Measurements from ENCODE around the gene ACOXL. TPM values are rescaled to one million over a fixed set of nuclear protein-coding genes. Genes with fewer than 3 reads are reported as not detected.
"Not testable (repeated sequence)": the region's sequence is repeated elsewhere in the genome, so short reads cannot be mapped to it uniquely, and the experiment has no call there.

ACOXL gene
- total RNA-seq, 1 donor from 2014 or later = 0.20 TPM

DNA sequence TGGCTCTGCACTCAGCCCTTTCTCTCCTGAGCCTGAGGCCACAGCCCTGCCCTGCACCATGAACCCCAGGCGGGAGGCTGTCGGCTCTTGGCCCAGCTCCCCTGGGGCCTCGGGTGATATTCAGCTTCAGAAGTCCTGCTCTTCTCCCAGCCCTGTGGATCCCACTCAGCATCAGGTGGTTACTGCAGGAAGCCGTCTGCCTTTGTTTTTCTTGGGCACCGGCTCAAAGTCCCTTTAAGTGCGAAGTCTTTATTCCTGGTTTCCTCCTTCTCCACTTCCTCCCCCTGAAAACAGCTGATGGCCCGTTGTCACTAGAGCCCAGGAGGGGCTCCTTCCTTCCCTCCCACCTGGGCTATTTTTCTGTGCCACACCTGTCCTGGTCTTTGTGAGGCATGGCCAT, 226.8 kb downstream of the ACOXL start:
- no peaks in the 10 kb centered on the region for H3K4me1 Mint-ChIP-seq
- DNase-seq = no peak
- H3K27me3 Mint-ChIP-seq = peaks cover 24% of the 10 kb centered on the region
- H3K4me3 Mint-ChIP-seq = no peak overlapping the region
- H3K36me3 Mint-ChIP-seq (ENCODE audit: low read depth) = no peaks in the 10 kb centered on the region
- H3K9me3 Mint-ChIP-seq = no peaks in the 10 kb centered on the region
- intact Hi-C loops (cut with micrococcal nuclease) = no loop called here
- ATAC-seq (ENCODE audit: low read depth) = no peak
- no peak overlapping the region for H3K27ac Mint-ChIP-seq
- CTCF ChIA-PET = no interaction called here
- no peak for TF ChIP-seq CTCF (IDR thresholded peaks at IDR 0.05)
- POLR2A ChIA-PET = no interaction called here

- Mint-ChIP-seq H3K4me3 (no peak overlapping the region), H3K27ac (no peak overlapping the region)
- POLR2A ChIA-PET = no interaction called here
These were observed 227.9 kb downstream of the ACOXL start for GRCh38 chr2:110960281-110960680.

DNA sequence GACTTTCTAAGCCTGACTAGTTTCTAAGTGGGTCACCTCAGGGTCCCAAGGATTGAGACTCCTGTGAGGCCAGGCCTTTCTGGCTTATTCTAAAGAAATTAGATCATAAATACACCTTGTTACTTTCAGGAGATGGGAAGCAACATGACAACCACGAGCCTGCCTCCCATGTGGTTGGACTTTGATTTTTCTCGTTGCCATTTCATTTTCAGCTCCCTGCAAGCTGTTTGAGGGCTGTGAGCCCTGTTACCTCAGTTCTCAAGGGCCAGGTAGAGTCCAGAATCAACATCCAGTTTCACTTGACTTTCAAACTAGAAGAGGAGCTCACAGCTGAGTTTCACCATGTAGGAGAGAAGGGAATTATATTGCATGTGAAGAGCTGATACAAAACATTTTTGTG, 228.6 kb downstream of the ACOXL start:
- POLR2A ChIA-PET = no interaction called here
- H3K9me3 Mint-ChIP-seq = no peaks in the 10 kb centered on the region
- DNase-seq (no peak), ATAC-seq (ENCODE audit: low read depth) (no peak)
- H3K27me3 Mint-ChIP-seq = peaks cover 30% of the 10 kb centered on the region
- H3K4me1 Mint-ChIP-seq = no peaks in the 10 kb centered on the region
- H3K36me3 Mint-ChIP-seq (ENCODE audit: low read depth) = no peaks in the 10 kb centered on the region
- no peak overlapping the region for H3K4me3 Mint-ChIP-seq
- CTCF ChIA-PET = no interaction called here
- intact Hi-C loops (cut with micrococcal nuclease) = no loop called here
- H3K27ac Mint-ChIP-seq = no peak overlapping the region
- TF ChIP-seq CTCF (IDR thresholded peaks at IDR 0.05) = no peak

More at GRCh38 chr2:110960281-110960680, 227.9 kb downstream of the ACOXL start:
- DNase-seq (no peak), ATAC-seq (ENCODE audit: low read depth) (no peak)
- no peaks in the 10 kb centered on the region for H3K9me3 Mint-ChIP-seq
- no peaks in the 10 kb centered on the region for H3K4me1 Mint-ChIP-seq
- H3K36me3 Mint-ChIP-seq (ENCODE audit: low read depth) = no peaks in the 10 kb centered on the region
- intact Hi-C loops (cut with micrococcal nuclease) = no loop called here
- CTCF ChIA-PET = no interaction called here
- TF ChIP-seq CTCF (IDR thresholded peaks at IDR 0.05) = no peak
- peaks cover 27% of the 10 kb centered on the region for H3K27me3 Mint-ChIP-seq

- ATAC-seq (ENCODE audit: low read depth); H3K9me3 Mint-ChIP-seq; POLR2A ChIA-PET; intact Hi-C loops (cut with micrococcal nuclease); CTCF ChIA-PET; H3K27ac Mint-ChIP-seq; H3K4me1 Mint-ChIP-seq; H3K36me3 Mint-ChIP-seq (ENCODE audit: low read depth); H3K4me3 Mint-ChIP-seq; DNase-seq: not testable (repeated sequence)
- peaks cover 30% of the 10 kb centered on the region for H3K27me3 Mint-ChIP-seq
These were observed 229.3 kb downstream of the ACOXL start for GRCh38 chr2:110961643-110962042.

DNA sequence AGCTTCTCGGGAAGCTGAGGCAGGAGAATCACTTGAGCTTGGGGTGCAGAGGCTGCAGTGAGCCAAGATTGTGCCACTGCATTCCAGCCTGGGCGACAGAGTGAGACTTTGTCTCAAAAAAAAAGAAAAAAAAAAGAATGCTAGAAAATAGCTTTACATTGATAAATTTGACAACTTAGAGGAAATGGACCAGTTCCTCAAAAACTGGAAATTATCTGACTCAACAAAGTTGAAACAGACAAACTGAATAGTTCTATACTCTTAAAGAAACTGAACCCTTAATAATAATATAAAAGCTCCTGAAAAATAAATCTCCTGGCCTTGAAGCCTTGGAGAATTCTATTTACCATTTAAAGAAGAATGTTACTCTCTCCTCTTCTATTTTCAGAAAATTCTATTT, 237.3 kb downstream of the ACOXL start:
- H3K27ac Mint-ChIP-seq = no peak overlapping the region
- H3K36me3 Mint-ChIP-seq (ENCODE audit: low read depth) = no peaks in the 10 kb centered on the region
- H3K9me3 Mint-ChIP-seq = peaks cover 9% of the 10 kb centered on the region
- H3K27me3 Mint-ChIP-seq = peaks cover 15% of the 10 kb centered on the region
- DNase-seq (no peak), ATAC-seq (ENCODE audit: low read depth) (no peak)
- TF ChIP-seq CTCF (IDR thresholded peaks at IDR 0.05) = no peak
- intact Hi-C loops (cut with micrococcal nuclease) = no loop called here
- CTCF ChIA-PET = no interaction called here
- H3K4me3 Mint-ChIP-seq = no peak overlapping the region
- POLR2A ChIA-PET = no interaction called here
- H3K4me1 Mint-ChIP-seq = no peaks in the 10 kb centered on the region

- H3K4me3 Mint-ChIP-seq = no peak overlapping the region
- no peaks in the 10 kb centered on the region for H3K4me1 Mint-ChIP-seq
- TF ChIP-seq CTCF (IDR thresholded peaks at IDR 0.05) = no peak
- intact Hi-C loops (cut with micrococcal nuclease) = no loop called here
- peaks cover 15% of the 10 kb centered on the region for H3K27me3 Mint-ChIP-seq
- no peak for DNase-seq
- H3K36me3 Mint-ChIP-seq (ENCODE audit: low read depth) = no peaks in the 10 kb centered on the region
- peaks cover 9% of the 10 kb centered on the region for H3K9me3 Mint-ChIP-seq
- ChIA-PET CTCF (interaction anchor here (1.1 kb wide), 1 partner anchor 157 kb away, joined by 3 read pairs; no protein-coding TSS in a partner anchor), POLR2A (no interaction called here)
- H3K27ac Mint-ChIP-seq = no peak overlapping the region
- ATAC-seq (ENCODE audit: low read depth) = no peak
These were observed 237.8 kb downstream of the ACOXL start for GRCh38 chr2:110970201-110970600.
